Stimulated activated CD8-positive, alpha-beta memory T cell treated with anti-CD3 and anti-CD28 coated beads, Interleukin-12 subunit alpha, Interleukin-12 subunit beta, amount 100 ng/mL, for 4 hours (primary cell): ENCODE measurements around the gene TRERF1.
"Not testable (repeated sequence)": the region's sequence is repeated elsewhere in the genome, so short reads cannot be mapped to it uniquely, and the experiment has no call there.

Source experiments
- DNase-seq: peaks from one replicate; pipeline ENCODE4 v3.0.0-alpha.2; 2020; ENCODE audit warnings: low read depth

TRERF1 gene

DNA sequence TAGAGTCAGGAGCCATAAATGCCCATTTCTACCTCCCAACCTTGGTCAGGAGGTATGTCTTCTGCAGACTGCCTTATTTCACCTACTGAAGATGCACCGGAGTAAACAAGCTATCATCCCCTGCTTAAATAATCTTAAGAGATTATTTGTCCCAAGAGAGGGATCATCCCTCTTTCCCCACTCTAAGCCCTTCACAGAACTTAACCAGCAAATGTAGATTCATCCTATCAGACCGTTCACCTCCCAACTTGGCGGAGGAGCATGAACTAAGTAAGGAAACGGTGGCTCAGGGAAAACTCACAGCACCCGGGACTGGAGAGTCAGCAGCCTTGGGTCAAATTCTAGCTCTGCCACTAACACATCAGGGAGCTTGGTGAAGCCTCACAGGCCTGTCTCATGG is 115.3 kb downstream of the TRERF1 start:
- DNase-seq, result no peak

DNA sequence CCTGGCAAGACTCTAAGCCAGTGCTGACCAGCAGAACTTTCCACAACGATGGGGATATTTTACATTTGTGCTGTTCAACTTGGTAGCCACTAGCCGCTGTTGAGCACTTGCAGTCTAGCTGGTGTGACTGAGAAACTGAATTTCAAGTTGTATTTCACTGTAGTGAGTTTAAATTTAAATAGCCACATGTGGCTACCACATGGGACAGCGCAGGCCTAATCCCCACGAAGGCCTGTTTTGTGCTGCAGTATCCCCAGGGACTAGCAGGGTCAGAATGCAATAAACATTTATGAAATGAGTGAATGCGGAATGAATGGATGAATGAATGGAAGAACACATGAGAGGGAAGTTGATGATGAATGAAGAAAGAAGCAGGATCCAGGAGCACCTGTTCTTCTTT is 115.8 kb downstream of the TRERF1 start:
- no peak for DNase-seq

DNA sequence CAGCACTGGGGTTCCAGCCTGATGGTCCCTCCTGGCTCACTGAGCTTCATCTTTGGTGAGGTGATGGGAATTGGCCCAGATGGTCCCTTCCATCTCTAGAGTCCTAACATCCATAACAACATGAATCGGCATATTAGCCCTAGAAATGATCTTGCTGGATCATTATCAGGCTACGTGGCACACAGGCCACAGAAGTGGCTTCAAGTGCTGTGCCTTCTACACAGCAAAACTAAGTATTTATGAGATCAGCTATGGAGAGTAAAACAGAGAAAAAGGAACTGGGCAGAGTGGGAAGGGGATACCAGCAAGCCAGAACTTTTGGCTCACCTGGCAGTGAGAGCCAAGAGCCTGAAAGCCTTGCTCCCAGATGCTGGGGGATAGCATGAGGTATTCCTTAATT is 116.9 kb downstream of the TRERF1 start:
- no peak for DNase-seq

GRCh38 chr6:42333612-42334011 is 118.1 kb downstream of the TRERF1 start:
- DNase-seq, result no peak

GRCh38 chr6:42332916-42333315 is 118.8 kb downstream of the TRERF1 start:
- DNase-seq, result no peak

DNA sequence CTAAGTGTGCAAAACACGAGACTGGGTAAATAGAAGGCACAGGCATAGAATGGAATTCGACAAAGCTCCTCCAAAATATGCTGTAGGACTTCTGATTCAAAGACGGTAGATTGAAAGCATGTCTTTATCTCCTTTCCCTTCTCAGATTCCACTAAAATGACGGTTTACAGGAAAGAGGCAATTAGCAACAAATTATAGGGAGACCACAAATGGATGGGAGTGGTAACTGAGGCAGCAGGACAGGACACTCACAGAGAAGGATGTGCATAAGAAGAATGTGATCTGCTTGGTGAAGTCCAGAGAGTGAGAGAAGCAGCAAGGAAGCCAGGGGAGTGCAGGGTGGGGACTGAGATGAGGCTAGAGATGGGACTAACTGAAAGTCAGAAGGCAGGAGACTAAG is 120.7 kb downstream of the TRERF1 start:
- DNase-seq, result no peak

DNA sequence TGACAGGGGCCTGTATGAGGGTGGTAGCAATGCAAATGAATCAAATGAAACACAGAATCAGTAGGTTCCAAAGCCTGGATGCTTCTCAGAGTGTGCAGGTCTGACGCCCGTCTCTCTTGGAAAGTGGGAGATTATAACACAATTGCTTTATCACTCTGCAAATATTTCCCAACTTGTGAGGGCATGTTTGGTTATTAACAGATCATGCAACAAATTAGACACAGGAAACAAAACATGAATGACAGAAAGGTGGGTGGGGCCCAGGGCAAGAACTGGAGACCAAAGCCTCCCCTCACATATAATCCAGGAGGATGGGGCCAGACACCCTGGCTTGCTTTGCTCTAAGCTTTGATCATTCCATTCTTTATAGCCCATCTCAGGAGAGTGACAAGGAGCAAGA is 125.5 kb downstream of the TRERF1 start:
- no peak for DNase-seq

DNA sequence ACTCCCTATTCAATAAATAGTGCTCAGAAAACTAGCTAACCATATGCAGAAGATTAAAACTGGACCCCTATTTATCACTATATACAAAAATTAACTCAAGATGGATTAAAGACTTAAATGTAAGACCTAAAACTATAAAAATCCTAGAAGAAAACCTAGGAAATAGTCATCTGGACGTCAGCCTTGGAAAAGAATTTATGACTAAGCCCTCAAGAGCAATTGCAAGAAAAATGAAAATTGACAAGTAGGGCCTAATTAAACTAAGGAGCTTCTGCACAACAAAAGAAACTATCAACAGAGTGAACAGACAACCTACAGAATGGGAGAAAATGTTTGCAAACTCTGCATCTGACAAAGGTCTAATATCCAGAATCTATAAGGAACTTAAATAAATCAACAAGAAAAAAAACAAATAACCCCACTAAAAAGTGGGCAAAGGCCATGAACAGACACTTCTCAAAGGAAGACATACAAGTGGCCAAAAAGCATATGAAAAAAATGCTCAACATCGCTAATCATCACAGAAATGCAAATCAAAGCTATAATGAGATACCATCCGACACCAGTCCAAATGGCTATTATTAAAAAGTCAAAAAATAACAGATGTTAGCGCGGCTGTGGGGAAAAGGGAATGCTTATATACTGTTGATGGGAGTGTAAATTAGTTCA is 126.9 kb downstream of the TRERF1 start:
- not testable (repeated sequence) for DNase-seq

- no peak for DNase-seq
These were observed 129.1 kb downstream of the TRERF1 start for GRCh38 chr6:42322676-42323075.

DNA sequence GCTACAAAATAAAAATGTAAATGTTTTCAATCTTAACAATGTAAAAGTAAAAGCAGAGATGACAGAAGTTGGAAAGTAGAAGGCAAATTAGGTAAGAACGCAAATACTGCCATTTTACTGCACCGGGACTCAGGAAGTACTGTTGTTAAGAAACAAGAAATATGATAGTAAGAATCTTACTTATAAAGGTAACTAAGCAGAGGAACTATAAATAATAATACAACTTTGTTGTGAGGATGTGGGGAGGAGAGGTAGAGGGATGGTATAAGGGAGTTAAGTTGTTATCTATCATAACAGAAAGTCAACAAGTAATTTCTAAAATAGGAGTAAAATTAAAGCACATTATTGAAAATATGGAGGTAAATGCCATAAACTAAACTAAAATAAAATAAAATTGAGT is 129.8 kb downstream of the TRERF1 start:
- no peak for DNase-seq

- DNase-seq, result no peak
These were observed 131.0 kb downstream of the TRERF1 start for GRCh38 chr6:42320762-42321161.

- no peak for DNase-seq
These were observed 133.2 kb downstream of the TRERF1 start for GRCh38 chr6:42318480-42318879.

DNA sequence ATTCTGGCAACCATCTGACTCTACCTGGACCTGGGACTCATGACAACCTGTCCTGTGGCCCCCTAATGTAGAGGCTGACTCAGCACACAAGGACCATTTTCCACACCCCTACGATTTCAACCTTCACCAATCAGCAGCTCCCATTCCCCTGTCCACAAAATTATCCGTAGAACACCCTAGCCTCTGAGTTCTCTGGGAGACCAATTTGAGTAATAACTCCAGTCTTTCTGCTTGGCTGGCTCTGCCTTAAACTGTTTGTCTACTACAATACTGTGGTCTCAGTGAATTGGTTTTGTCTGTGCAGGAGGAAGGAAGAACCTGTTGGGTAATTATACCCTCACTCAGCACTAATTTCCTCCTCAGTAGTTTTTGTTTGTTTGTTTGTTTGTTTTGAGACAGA is 134.7 kb downstream of the TRERF1 start:
- no peak for DNase-seq

GRCh38 chr6:42315991-42316970 is 135.4 kb downstream of the TRERF1 start:
- DNase-seq, result no peak

DNA sequence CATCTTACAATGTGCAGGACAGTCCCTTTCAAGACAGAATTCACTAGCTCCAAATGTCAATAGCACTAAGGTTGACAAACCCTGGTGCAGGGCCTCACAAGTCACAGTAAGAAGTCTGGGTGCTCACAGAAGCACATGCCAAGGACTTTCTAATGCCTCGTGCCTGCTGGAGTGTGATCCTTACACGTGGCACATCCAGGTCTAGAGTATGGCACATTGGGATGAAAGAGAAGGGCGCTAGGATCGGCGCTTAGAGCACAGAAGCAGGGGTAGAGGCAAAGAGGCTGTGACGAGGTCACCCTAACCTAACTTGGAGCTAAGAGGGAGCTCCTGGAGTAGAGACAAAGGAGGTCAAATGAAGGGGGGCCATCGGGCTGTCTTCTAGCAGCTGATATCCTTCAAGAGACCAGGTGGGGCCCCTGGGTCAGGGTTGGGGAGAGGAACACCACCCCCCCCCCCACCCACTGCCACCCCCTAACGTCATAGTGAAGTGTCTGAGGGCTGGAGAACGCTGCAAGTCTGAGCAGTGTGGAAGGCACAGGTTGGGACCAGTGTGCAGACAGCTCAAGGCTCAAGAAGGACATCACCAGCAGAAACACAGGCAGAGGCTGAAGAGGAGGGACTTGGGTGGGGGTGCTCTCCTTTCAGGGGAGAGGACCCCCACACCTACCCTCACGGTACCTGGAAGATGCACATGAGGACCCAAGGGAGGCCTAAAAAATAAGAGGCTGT is 136.3 kb downstream of the TRERF1 start:
- no peak for DNase-seq

DNA sequence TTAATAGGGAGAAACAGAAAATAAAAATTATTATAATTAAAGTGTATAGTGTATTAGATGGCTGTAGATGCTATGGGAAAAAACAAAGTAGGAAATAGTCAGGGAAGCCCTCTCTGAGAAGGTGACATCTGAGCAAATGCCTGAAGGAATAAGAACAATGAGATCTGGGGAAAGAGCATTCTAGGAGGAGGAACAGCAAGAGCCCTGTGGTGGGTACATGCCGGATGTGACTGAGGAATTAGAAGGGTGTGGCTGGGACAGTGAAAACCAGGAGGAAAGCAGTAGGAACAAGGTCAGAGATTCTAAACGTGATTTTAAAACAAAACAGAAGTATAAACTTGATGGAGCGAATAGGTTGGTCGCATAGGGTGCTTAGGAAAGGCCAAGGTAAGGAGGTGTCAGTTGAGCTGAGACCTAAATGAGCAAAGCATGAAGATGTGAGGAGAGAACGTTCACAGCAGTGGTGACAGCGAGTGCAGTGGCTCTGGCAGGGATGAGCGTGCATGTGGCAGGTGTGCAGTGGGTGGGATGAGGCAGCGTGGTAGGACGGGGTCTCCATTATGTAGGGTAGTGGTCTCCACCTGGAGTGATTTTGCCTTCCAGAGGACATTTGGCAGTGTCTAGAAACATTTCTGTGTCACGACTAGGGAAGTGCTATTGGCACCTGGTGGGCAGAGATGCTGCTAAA is 137.0 kb downstream of the TRERF1 start:
- DNase-seq, result no peak

DNA sequence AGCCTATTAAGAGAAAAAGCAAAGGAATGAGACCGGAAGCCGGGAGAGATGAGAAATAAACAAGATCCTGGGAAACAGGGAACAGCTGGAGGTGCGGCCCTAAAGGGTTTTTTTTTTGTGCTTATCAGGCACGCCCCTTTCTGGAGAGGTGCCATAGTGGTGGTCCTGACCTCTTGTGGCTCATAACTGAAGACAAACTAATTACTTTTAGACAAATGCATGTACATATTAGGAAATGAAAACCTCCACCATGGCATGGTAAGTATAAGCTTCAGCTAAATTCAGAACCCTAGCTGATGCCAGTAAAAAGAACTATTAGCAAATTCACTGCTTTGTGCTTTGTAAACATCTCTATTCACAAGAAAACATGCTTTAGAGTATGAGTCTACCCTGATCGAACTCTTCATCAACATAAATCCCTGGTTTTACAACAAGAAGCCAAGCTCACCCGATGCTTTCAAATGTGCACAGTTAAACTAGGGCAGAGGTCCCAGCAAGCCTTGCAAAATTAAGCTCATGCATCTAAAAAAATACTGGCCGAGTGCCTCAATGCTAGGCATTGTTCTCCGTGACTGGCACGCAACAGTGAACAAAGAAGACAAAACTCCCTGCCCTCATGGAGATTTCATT is 137.7 kb downstream of the TRERF1 start:
- DNase-seq, result no peak

DNA sequence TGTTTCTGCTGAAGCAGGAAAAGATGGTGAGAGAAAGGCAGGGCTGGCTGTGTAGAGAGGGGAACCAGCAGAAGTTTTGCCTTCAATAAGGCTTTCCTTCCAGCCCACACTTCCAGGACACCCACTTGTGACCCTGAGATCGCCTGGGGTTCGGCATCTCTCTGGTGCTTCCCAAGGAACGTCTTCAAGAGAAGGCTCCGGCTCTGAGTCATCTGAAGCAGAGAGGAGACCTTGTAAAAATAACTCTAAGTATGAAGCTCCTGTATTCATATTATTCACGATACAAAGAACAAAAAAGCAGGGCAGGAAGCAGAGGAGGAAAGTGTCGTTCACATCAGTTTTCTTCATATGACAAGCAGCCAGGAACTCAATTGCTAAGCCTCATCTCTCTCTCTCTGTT is 138.7 kb downstream of the TRERF1 start:
- DNase-seq, result no peak

DNA sequence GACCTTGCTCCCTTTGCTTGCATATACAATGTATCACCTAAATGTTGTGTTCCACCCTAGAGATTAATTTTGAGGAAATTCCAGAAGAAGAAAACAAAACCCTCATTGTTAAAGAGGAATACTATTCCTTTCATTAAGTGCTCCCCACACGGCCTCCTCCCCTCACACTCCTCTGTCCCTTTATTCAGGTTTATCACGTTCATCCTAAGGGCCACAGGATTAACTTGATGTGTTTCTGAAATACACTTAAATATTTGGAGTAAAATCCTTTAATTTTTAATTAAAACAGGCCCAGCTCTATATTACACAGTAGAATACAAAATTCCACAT is 144.6 kb downstream of the TRERF1 start:
- no peak for DNase-seq

DNA sequence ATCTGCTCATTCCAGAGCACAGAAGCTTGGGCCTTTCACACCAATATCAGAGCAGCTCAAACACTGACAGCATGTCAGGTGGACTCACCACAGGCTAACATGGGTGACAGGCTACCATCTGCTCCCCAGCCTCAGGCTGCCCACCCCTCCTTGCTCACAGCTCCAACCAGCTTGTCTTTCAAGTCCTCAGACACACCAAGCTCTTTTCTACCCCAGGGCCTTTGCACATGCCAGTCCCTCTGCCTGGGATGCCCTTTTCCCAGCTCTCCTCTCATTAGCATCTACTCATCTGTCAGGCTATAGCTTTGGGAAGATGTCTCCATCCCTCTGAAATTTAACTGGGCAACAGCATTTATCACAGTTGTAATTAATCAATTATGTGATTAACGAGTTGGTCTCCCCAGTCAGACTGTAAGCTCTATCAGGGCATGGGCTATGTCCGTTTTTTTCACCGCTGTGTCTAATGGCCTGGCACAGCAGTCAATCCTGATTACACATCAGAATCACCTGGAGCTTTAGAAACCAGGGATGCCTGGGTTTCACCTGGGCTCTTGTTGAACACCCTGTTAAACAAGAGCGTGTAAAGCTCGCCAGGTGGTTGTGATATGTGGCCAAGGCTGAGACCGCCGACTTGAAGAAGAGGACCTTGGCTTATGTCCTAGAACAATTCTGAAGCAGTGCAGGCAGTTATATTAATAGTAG is 145.1 kb downstream of the TRERF1 start:
- DNase-seq, result no peak

DNA sequence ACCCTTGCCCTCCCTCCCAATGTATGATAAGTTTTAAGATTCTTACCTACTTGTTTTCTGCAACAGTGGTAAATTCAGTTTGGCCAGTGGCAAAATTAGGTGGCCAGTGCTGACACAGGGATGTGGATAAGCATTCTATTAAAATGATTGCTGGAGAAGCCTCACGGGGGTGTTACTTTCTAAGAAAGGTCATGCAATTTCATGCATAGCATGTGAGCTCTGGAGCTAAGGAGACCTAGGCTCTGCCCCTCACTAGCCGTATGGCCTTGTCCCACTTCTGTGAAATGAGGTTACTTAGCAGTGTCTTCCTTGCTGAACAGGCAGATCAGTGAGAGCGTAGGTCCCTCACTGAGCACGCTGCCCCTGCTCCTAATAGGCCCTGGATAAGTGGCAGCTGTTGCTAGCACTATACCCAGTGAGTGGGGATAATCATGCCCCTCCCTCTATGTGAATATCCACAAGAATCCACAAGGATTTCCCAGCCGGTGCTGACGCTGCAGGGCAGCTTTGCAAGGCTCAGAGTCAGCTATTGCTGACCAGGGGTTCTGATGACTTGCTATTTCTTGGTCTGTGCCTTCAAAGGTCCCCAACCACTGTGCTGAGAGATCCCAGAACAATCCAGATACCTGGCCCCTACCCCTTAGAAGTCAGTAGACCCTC is 147.5 kb downstream of the TRERF1 start:
- DNase-seq, result no peak
